GM12872 (cell line): ENCODE data around the gene TLE7.

Source experiments
- CTCF ChIP-seq: IDR thresholded peaks from 3 replicates; pipeline ENCODE4 v1.5.1; 2011; ENCODE audit warnings: low read depth, mild to moderate bottlenecking, low read length, moderate library complexity; ENCODE audit not compliant: insufficient read depth

Gene TLE7

GRCh38 chr16:71406316-71406715, 35.5 kb downstream of the TLE7 start:
- no peak for TF ChIP-seq CTCF

GRCh38 chr16:71404364-71404763, 37.5 kb downstream of the TLE7 start:
- no peak for TF ChIP-seq CTCF

GRCh38 chr16:71402674-71403073, 39.2 kb downstream of the TLE7 start:
- TF ChIP-seq CTCF = no peak

GRCh38 chr16:71402007-71402406, 39.8 kb downstream of the TLE7 start:
- no peak for TF ChIP-seq CTCF

GRCh38 chr16:71399801-71400563, 41.9 kb downstream of the TLE7 start:
- no peak for TF ChIP-seq CTCF

GRCh38 chr16:71396594-71396993, 45.3 kb downstream of the TLE7 start:
- no peak for TF ChIP-seq CTCF

- no peak for TF ChIP-seq CTCF
These were observed 52.5 kb downstream of the TLE7 start for GRCh38 chr16:71389330-71389729.
